ENCODE results near the gene KIF21B. TPM values are rescaled to one million over a fixed set of nuclear protein-coding genes. Genes with fewer than 3 reads are reported as not detected.
A peak's percentile ranks its signal among the peaks of the same experiment; 100 is the strongest.

KIF21B gene
- total and polyA plus RNA-seq, 2 of the 4 experiments (the other 2 are of a cell fraction) = 0.36 to 0.55 TPM

GRCh38 chr1:200973937-200974657, 49.4 kb downstream of the KIF21B start:
- Histone ChIP-seq H2AFZ (replicated peaks; ENCODE audit: low read length, poor library complexity) (peak overlapping the region; percentile 65), H3K4me2 (ENCODE audit: low read depth, low read length) (no peak overlapping the region), H3K27me3 (ENCODE audit: control insufficient read depth, insufficient read depth, low read length) (peaks cover 5% of the 10 kb centered on the region; the same call in 1 of the 2 replicates), H3K27ac (ENCODE audit: insufficient read depth, low read length) (no peak overlapping the region), H4K20me1 (ENCODE audit: insufficient read depth, low read length) (no peaks in the 10 kb centered on the region), H2BK20ac (ENCODE audit: low read depth, low read length) (no peak overlapping the region), H3K79me1 (ENCODE audit: low read depth in 1 of 2, low read length in 2 of 2) (no peaks in the 10 kb centered on the region), H4K5ac (ENCODE audit: low read depth, low read length) (no peak overlapping the region), H3K9me3 (ENCODE audit: control insufficient read depth, insufficient read depth, low read length) (no peaks in the 10 kb centered on the region), H3K9me1 (ENCODE audit: insufficient read depth, low read length) (no peaks in the 10 kb centered on the region), H2BK15ac (ENCODE audit: low read depth, low read length) (no peak overlapping the region), H2AK9ac (replicated peaks; ENCODE audit: low read depth, low read length, poor library complexity) (no peak overlapping the region), H3K9ac (ENCODE audit: low read depth, low read length) (no peak overlapping the region), H3K36me3 (ENCODE audit: control insufficient read depth, insufficient read depth, low read length) (no peaks in the 10 kb centered on the region), H3K4me1 (ENCODE audit: control insufficient read depth, insufficient read depth, low read length) (no peaks in the 10 kb centered on the region), H3K4ac (ENCODE audit: low read depth, low read length) (no peak overlapping the region), H4K8ac (ENCODE audit: low read depth in 2 of 2, low read length in 2 of 2) (no peak overlapping the region), H3K4me3 (ENCODE audit: insufficient read depth, low read depth, low read length) (no peak overlapping the region), H3K23ac (ENCODE audit: low read depth, low read length) (no peak overlapping the region), H3K56ac (ENCODE audit: extremely low read depth, insufficient read depth, low read length) (no peak overlapping the region), H4K91ac (ENCODE audit: insufficient read depth, low read depth, low read length) (no peak overlapping the region), H3K14ac (replicated peaks; ENCODE audit: low read depth, low read length) (no peak overlapping the region), H2AK5ac (ENCODE audit: low read depth, low read length) (no peak overlapping the region), H3K18ac (ENCODE audit: low read depth, low read length) (no peak overlapping the region), H2BK120ac (ENCODE audit: low read depth, low read length) (no peak overlapping the region), H2BK5ac (ENCODE audit: low read depth, low read length, poor library complexity, severe bottlenecking) (no peak overlapping the region)
- no peak for TF ChIP-seq SMC3 (IDR thresholded peaks at IDR 0.05; ENCODE audit: low read depth, low read length)
- no peak for TF ChIP-seq RCOR1 (IDR thresholded peaks at IDR 0.05; ENCODE audit: insufficient replicate concordance, low read length)
- no peak for TF ChIP-seq RAD21 (IDR thresholded peaks at IDR 0.05; ENCODE audit: low read length)
- TF ChIP-seq FOS (IDR thresholded peaks at IDR 0.05; ENCODE audit: low read depth, low read length) = no peak
- TF ChIP-seq NFE2L2 (IDR thresholded peaks at IDR 0.05; ENCODE audit: low read depth, low read length) = no peak
- TF ChIP-seq, protein P1, sequence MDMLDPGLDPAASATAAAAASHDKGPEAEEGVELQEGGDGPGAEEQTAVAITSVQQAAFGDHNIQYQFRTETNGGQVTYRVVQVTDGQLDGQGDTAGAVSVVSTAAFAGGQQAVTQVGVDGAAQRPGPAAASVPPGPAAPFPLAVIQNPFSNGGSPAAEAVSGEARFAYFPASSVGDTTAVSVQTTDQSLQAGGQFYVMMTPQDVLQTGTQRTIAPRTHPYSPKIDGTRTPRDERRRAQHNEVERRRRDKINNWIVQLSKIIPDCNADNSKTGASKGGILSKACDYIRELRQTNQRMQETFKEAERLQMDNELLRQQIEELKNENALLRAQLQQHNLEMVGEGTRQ (IDR thresholded peaks at IDR 0.05; ENCODE audit: low read depth, low read length) = no peak
- no peak for TF ChIP-seq POLR2A (IDR thresholded peaks at IDR 0.05; ENCODE audit: low read depth, low read length)
- no peak for TF ChIP-seq RFX5 (IDR thresholded peaks at IDR 0.05; ENCODE audit: low read depth, low read length)
- TF ChIP-seq CHD1 (IDR thresholded peaks at IDR 0.05; ENCODE audit: low read depth, low read length) = no peak
- TF ChIP-seq MAZ (IDR thresholded peaks at IDR 0.05; ENCODE audit: borderline replicate concordance, low read depth, low read length) = no peak
- in situ Hi-C loops (cut with MboI; ENCODE audit: low sequenced_read_pairs) (no loop called here), dilution Hi-C loops (cut with HindIII; ENCODE audit: low sequenced_read_pairs, unreplicated experiment) (no loop called here), intact Hi-C loops (cut with micrococcal nuclease) (loop anchor here (5.0 to 10.0 kb wide), 2 partner anchors 349 to 433 kb away; partner anchors contain the start of gene KIF14)
- BruUV-seq (replicated peaks) = no TSS peak
- no peak for DNase-seq
- WGBS, 2 experiments (ENCODE audit: extremely low coverage in 2 of 2, insufficient read length in 1 of 2) = 78% methylated on average over 7 of the region's 19 CpGs; no CpG with 5 or more reads in 1 of the 2 experiments
- ChIA-PET CTCF (no interaction called here), POLR2A (ENCODE audit: unreplicated experiment) (no interaction called here)
- ATAC-seq (ENCODE audit: low read depth) = no peak

Measured in IMR-90 (cell line).